ENCODE results near the gene SLC39A11. TPM values are rescaled to one million over a fixed set of nuclear protein-coding genes. Genes with fewer than 3 reads are reported as not detected.

Gene SLC39A11
- total and polyA plus RNA-seq, 2 of the 13 experiments (the other 11 are each of a cell fraction or from before 2014, with no cell fraction given): 17.2 to 31.5 TPM

DNA sequence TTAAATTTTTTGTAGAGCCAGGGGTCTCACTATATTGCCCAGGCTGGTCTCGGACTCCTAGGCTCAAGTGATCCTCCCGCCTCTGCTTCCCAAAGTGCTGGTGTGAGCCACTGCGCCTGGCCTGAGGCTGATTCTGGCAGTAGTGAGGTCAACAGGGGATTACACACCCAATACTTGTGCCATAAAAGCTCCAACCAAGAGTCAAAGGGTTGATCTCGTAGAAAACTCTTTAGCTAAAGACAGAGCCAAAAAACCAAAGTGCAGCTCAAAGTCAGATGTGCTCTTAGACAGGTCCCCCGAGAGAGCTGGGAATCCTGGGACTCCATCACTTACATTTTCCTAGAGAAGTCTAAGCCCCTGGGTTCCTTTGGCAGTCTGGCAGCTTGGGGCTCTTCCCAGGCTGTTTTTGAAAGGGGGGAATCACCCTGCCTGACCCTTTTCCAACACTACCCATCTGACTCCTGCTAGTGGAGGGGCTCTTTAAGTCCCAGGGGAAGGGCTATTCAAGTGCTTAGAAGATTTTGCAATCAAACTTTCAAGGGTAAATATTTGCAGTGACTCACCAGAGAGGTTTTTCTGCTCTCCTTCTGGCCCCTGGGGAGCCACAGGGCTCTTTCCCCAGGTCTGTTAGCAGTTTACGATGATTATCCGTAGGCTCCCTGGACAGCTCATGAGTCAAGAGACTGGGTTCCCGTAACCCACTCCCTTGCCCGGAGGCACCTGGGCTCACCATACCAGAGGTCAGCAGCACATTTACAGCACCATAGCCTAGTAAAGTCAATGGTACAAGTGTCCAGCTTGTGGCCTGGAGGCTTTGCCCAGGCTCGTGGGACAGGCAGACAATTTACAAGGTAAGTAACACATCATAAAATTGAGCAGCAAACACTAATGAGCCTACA, 408.7 kb downstream of the SLC39A11 start (continued):
- TF ChIP-seq ZMAT5 (CRISPR knock-in tag; IDR thresholded peaks at IDR 0.05; ENCODE audit: borderline replicate concordance, low read depth): no peak
- no peak for TF ChIP-seq NFE2L1 (CRISPR knock-in tag; IDR thresholded peaks at IDR 0.05; ENCODE audit: borderline replicate concordance)
- no peak for TF ChIP-seq ZC3H13 (CRISPR knock-in tag; IDR thresholded peaks at IDR 0.05)
- no peak for TF ChIP-seq ATAD3A (CRISPR knock-in tag; IDR thresholded peaks at IDR 0.05)
- TF ChIP-seq POGZ (CRISPR knock-in tag; IDR thresholded peaks at IDR 0.05): 0 out of 2 replicates have a peak, but pooled peaks have one; percentile 17
- TF ChIP-seq ZFYVE20 (CRISPR knock-in tag; IDR thresholded peaks at IDR 0.05; ENCODE audit: borderline replicate concordance, low read depth): no peak
- TF ChIP-seq, protein P1, sequence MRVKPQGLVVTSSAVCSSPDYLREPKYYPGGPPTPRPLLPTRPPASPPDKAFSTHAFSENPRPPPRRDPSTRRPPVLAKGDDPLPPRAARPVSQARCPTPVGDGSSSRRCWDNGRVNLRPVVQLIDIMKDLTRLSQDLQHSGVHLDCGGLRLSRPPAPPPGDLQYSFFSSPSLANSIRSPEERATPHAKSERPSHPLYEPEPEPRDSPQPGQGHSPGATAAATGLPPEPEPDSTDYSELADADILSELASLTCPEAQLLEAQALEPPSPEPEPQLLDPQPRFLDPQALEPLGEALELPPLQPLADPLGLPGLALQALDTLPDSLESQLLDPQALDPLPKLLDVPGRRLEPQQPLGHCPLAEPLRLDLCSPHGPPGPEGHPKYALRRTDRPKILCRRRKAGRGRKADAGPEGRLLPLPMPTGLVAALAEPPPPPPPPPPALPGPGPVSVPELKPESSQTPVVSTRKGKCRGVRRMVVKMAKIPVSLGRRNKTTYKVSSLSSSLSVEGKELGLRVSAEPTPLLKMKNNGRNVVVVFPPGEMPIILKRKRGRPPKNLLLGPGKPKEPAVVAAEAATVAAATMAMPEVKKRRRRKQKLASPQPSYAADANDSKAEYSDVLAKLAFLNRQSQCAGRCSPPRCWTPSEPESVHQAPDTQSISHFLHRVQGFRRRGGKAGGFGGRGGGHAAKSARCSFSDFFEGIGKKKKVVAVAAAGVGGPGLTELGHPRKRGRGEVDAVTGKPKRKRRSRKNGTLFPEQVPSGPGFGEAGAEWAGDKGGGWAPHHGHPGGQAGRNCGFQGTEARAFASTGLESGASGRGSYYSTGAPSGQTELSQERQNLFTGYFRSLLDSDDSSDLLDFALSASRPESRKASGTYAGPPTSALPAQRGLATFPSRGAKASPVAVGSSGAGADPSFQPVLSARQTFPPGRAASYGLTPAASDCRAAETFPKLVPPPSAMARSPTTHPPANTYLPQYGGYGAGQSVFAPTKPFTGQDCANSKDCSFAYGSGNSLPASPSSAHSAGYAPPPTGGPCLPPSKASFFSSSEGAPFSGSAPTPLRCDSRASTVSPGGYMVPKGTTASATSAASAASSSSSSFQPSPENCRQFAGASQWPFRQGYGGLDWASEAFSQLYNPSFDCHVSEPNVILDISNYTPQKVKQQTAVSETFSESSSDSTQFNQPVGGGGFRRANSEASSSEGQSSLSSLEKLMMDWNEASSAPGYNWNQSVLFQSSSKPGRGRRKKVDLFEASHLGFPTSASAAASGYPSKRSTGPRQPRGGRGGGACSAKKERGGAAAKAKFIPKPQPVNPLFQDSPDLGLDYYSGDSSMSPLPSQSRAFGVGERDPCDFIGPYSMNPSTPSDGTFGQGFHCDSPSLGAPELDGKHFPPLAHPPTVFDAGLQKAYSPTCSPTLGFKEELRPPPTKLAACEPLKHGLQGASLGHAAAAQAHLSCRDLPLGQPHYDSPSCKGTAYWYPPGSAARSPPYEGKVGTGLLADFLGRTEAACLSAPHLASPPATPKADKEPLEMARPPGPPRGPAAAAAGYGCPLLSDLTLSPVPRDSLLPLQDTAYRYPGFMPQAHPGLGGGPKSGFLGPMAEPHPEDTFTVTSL (CRISPR knock-in tag; IDR thresholded peaks at IDR 0.05; ENCODE audit: borderline replicate concordance): peak; percentile 92
- no peak for TF ChIP-seq WIZ (CRISPR knock-in tag; IDR thresholded peaks at IDR 0.05)
- TF ChIP-seq KDM6A (CRISPR knock-in tag; IDR thresholded peaks at IDR 0.05; ENCODE audit: low read depth): peak; percentile 27; the same call in 1 of the 2 replicates
- peak; percentile 75 for TF ChIP-seq PRDM10 (CRISPR knock-in tag; IDR thresholded peaks at IDR 0.05; ENCODE audit: low read depth)
- no peak for TF ChIP-seq GTF2F1 (IDR thresholded peaks at IDR 0.05; ENCODE audit: low read length)
- no peak; the same call in none of the 2 replicates for TF ChIP-seq ZNF142 (CRISPR knock-in tag; IDR thresholded peaks at IDR 0.05)

Measured in HepG2 (cell line).